ENCODE measurements around the gene CHPF.

The CHPF gene

GRCh38 chr2:219570194-219570923 lies 26.8 kb upstream of the CHPF start:
- Histone ChIP-seq H3K27ac (peak overlapping the region; percentile 71 to 89 (median 81)), H3K4me2 (peak overlapping the region; percentile 90 to 99 (median 96)), H3K36me3 (peaks cover 0 to 29% (median 15%) of the 10 kb centered on the region in 11 experiments; a peak in 13 of 22 replicates), H3K9me3 (replicated peaks in 1 of 11) (no peaks in the 10 kb centered on the region), H3K27me3 (peaks cover 0 to 13% (median 0%) of the 10 kb centered on the region in 11 experiments; a peak in 5 of 22 replicates), H3K9ac (peak overlapping the region; percentile 82 to 97 (median 87)), H3K4me3 (peak overlapping the region; percentile 72 to 89 (median 81)), H3K4me1 (peaks cover 11 to 48% (median 37%) of the 10 kb centered on the region in 10 experiments; a peak in 19 of 20 replicates), H4K20me1 (peaks cover 0 to 49% (median 23%) of the 10 kb centered on the region in 11 experiments; a peak in 15 of 22 replicates)
- TF ChIP-seq Cebpa-rat (IDR thresholded peaks at IDR 0.05), result no peak

GRCh38 chr2:219569635-219570034 lies 26.0 kb upstream of the CHPF start:
- Histone ChIP-seq H3K4me2 (peak overlapping the region; percentile 90 to 99 (median 96)), H3K9me3 (replicated peaks in 1 of 11) (no peaks in the 10 kb centered on the region), H3K4me1 (peaks cover 11 to 48% (median 37%) of the 10 kb centered on the region in 10 experiments; a peak in 19 of 20 replicates), H3K4me3 (peak overlapping the region in 8 of 10 experiments; percentile 72 to 86 (median 81); a peak in 13 of 20 replicates), H3K36me3 (peaks cover 0 to 34% (median 15%) of the 10 kb centered on the region in 11 experiments; a peak in 13 of 22 replicates), H4K20me1 (peaks cover 0 to 56% (median 23%) of the 10 kb centered on the region in 11 experiments; a peak in 15 of 22 replicates), H3K27ac (no peak overlapping the region), H3K27me3 (peaks cover 0 to 13% (median 0%) of the 10 kb centered on the region in 11 experiments; a peak in 5 of 22 replicates), H3K9ac (peak overlapping the region in 4 of 11 experiments; percentile 22 to 88 (median 66); a peak in 4 of 22 replicates)
- no peak for TF ChIP-seq Cebpa-rat (IDR thresholded peaks at IDR 0.05)

GRCh38 chr2:219569041-219569440 lies 25.4 kb upstream of the CHPF start:
- Histone ChIP-seq H3K36me3 (peaks cover 0 to 34% (median 16%) of the 10 kb centered on the region in 11 experiments; a peak in 13 of 22 replicates), H3K9me3 (replicated peaks in 1 of 11) (no peaks in the 10 kb centered on the region), H3K9ac (peak overlapping the region in 2 of 11 experiments; percentile 39 to 46; a peak in 2 of 22 replicates), H3K4me1 (peaks cover 11 to 43% (median 37%) of the 10 kb centered on the region in 10 experiments; a peak in 19 of 20 replicates), H3K27me3 (peaks cover 0 to 13% (median 0%) of the 10 kb centered on the region in 11 experiments; a peak in 5 of 22 replicates), H3K4me3 (no peak overlapping the region), H4K20me1 (peaks cover 0 to 62% (median 23%) of the 10 kb centered on the region in 11 experiments; a peak in 16 of 22 replicates), H3K4me2 (peak overlapping the region in 10 of 11 experiments; percentile 90 to 99 (median 96); a peak in 20 of 22 replicates), H3K27ac (no peak overlapping the region)
- no peak for TF ChIP-seq Cebpa-rat (IDR thresholded peaks at IDR 0.05)

GRCh38 chr2:219567791-219568361 lies 24.3 kb upstream of the CHPF start:
- peaks cover 0 to 34% (median 16%) of the 10 kb centered on the region in 11 experiments; a peak in 13 of 22 replicates for H3K36me3 ChIP-seq
- H3K9ac ChIP-seq, result no peak overlapping the region
- no peak for TF ChIP-seq Cebpa-rat (IDR thresholded peaks at IDR 0.05)
- H3K4me2 ChIP-seq, result no peak overlapping the region
- no peak overlapping the region for H3K4me3 ChIP-seq
- peaks cover 0 to 13% (median 0%) of the 10 kb centered on the region in 11 experiments; a peak in 5 of 22 replicates for H3K27me3 ChIP-seq
- no peaks in the 10 kb centered on the region for H3K9me3 ChIP-seq (replicated peaks in 1 of 11)
- H3K27ac ChIP-seq, result no peak overlapping the region
- peaks cover 0 to 70% (median 23%) of the 10 kb centered on the region in 11 experiments; a peak in 16 of 22 replicates for H4K20me1 ChIP-seq
- H3K4me1 ChIP-seq, result peaks cover 11 to 43% (median 37%) of the 10 kb centered on the region in 10 experiments; a peak in 19 of 20 replicates

- H3K9me3 ChIP-seq (replicated peaks in 1 of 11), result no peaks in the 10 kb centered on the region
- H3K4me3 ChIP-seq, result no peak overlapping the region
- H3K4me1 ChIP-seq, result peaks cover 11 to 42% (median 37%) of the 10 kb centered on the region in 10 experiments; a peak in 19 of 20 replicates
- H3K36me3 ChIP-seq, result peaks cover 0 to 34% (median 16%) of the 10 kb centered on the region in 11 experiments; a peak in 13 of 22 replicates
- H3K4me2 ChIP-seq, result peak overlapping the region in 2 of 11 experiments; percentile 28 to 37; a peak in 1 of 22 replicates
- H4K20me1 ChIP-seq, result peaks cover 0 to 78% (median 28%) of the 10 kb centered on the region in 11 experiments; a peak in 16 of 22 replicates
- no peak for TF ChIP-seq Cebpa-rat (IDR thresholded peaks at IDR 0.05)
- no peak overlapping the region for H3K9ac ChIP-seq
- H3K27me3 ChIP-seq, result peaks cover 0 to 13% (median 0%) of the 10 kb centered on the region in 11 experiments; a peak in 5 of 22 replicates
- H3K27ac ChIP-seq, result no peak overlapping the region
These were observed 23.5 kb upstream of the CHPF start for GRCh38 chr2:219567131-219567530.

- Histone ChIP-seq H3K27me3 (peaks cover 0 to 13% (median 0%) of the 10 kb centered on the region in 11 experiments; a peak in 5 of 22 replicates), H3K4me3 (no peak overlapping the region), H3K9me3 (replicated peaks in 1 of 11) (no peaks in the 10 kb centered on the region), H3K4me2 (peak overlapping the region in 5 of 11 experiments; percentile 3 to 37 (median 23); a peak in 6 of 22 replicates), H4K20me1 (peaks cover 0 to 83% (median 28%) of the 10 kb centered on the region in 11 experiments; a peak in 16 of 22 replicates), H3K27ac (no peak overlapping the region), H3K9ac (no peak overlapping the region), H3K36me3 (peaks cover 0 to 34% (median 16%) of the 10 kb centered on the region in 11 experiments; a peak in 13 of 22 replicates), H3K4me1 (peaks cover 9 to 37% (median 32%) of the 10 kb centered on the region in 10 experiments; a peak in 19 of 20 replicates)
- TF ChIP-seq Cebpa-rat (IDR thresholded peaks at IDR 0.05), result no peak
These were observed 23.0 kb upstream of the CHPF start for GRCh38 chr2:219566640-219567039.

GRCh38 chr2:219565130-219566080 lies 21.8 kb upstream of the CHPF start:
- Histone ChIP-seq H3K27me3 (peaks cover 0 to 7% (median 0%) of the 10 kb centered on the region in 11 experiments; a peak in 5 of 22 replicates), H4K20me1 (peaks cover 0 to 93% (median 27%) of the 10 kb centered on the region in 11 experiments; a peak in 16 of 22 replicates), H3K9me3 (replicated peaks in 1 of 11) (no peaks in the 10 kb centered on the region), H3K9ac (no peak overlapping the region), H3K36me3 (peaks cover 0 to 34% (median 16%) of the 10 kb centered on the region in 11 experiments; a peak in 13 of 22 replicates), H3K4me2 (no peak overlapping the region), H3K27ac (no peak overlapping the region), H3K4me3 (no peak overlapping the region), H3K4me1 (peaks cover 6 to 32% (median 28%) of the 10 kb centered on the region in 10 experiments; a peak in 19 of 20 replicates)
- no peak for TF ChIP-seq Cebpa-rat (IDR thresholded peaks at IDR 0.05)
